GM19240 (cell line): Measurements from ENCODE around the gene GOLGA8R.
"Not testable (repeated sequence)": the region's sequence is repeated elsewhere in the genome, so short reads cannot be mapped to it uniquely, and the experiment has no call there.

Experiments
- DNase-seq: peaks from one replicate; pipeline ENCODE4 v3.0.0; 2011; ENCODE audit warnings: low spot score; ENCODE audit not compliant: insufficient read length

Gene GOLGA8R, protein sequence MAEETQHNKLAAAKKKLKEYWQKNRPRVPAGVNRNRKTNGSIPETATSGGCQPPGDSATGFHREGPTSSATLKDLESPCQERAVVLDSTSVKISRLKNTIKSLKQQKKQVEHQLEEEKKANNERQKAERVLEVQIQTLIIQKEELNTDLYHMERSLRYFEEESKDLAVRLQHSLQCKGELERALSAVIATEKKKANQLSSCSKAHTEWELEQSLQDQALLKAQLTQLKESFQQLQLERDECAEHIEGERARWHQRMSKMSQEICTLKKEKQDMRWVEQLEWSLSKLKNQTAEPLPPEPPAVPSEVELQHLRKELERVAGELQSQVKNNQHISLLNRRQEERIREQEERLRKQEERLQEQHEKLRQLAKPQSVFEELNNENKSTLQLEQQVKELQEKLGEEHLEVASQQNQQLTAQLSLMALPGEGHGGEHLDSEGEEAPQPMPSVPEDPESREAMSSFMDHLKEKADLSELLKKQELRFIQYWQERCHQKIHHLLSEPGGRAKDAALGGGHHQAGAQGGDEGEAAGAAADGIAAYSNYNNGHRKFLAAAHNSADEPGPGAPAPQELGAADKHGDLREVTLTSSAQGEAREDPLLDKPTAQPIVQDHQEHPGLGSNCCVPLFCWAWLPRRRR

GRCh38 chr15:30414160-30414559, at the start of gene GOLGA8R:
GOLGA8R (minus strand) TSS chr15:30414260; CDS start chr15:30414162, 98 bp downstream.
- DNase-seq, result not testable (repeated sequence)

DNA sequence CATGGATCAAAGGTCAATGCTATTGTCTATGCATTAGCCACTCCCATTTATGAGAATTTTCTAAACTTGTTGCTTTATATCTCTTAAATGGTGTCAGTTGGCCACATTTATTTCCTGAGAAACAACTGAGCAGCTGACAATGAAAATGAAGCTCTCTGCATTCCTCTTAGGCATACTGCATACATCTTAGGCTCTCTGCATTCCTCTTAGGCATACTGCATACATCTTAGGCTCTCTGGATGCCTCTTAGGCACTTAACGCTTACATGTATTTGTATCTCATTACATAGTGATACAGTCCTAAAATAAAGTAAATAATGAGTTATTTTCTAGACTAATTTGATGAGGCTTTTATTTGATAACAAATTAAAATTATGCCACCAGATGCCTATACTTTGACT, 49.8 kb upstream of the GOLGA8R start:
- not testable (repeated sequence) for DNase-seq

GRCh38 chr15:30462176-30462575, 48.1 kb upstream of the GOLGA8R start:
- DNase-seq, result not testable (repeated sequence)

GRCh38 chr15:30452702-30453101, 38.6 kb upstream of the GOLGA8R start:
- DNase-seq, result not testable (repeated sequence)

GRCh38 chr15:30438348-30438747, 24.3 kb upstream of the GOLGA8R start:
- DNase-seq, result not testable (repeated sequence)

- DNase-seq, result not testable (repeated sequence)
These were observed 21.8 kb upstream of the GOLGA8R start for GRCh38 chr15:30435878-30436277.

DNA sequence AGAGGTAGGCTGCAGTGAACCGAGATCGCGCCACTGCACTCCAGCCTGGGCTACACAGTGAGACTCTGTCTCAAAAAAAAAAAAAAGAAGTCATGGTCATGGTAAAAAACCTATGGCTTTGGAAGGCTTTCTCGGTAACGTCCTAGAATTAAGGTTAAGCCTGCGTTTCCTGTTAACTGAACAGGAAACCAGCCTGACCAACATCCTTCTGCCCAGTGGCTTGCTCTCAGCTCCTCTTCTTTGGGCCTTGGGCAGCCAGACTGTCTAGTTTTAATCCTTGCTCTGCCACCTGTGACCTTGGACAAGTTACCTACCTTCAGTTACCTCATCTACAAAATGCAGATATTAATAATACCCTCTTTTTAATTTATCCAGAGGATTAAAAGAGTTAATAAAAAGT, 6.7 kb upstream of the GOLGA8R start:
- DNase-seq, result not testable (repeated sequence)

- not testable (repeated sequence) for DNase-seq
These were observed 6.4 kb downstream of the GOLGA8R start for GRCh38 chr15:30407636-30408035.

GRCh38 chr15:30398988-30399387, 15.1 kb downstream of the GOLGA8R start:
- DNase-seq, result not testable (repeated sequence)

GRCh38 chr15:30393664-30393991, 20.4 kb downstream of the GOLGA8R start:
- DNase-seq, result not testable (repeated sequence)

DNA sequence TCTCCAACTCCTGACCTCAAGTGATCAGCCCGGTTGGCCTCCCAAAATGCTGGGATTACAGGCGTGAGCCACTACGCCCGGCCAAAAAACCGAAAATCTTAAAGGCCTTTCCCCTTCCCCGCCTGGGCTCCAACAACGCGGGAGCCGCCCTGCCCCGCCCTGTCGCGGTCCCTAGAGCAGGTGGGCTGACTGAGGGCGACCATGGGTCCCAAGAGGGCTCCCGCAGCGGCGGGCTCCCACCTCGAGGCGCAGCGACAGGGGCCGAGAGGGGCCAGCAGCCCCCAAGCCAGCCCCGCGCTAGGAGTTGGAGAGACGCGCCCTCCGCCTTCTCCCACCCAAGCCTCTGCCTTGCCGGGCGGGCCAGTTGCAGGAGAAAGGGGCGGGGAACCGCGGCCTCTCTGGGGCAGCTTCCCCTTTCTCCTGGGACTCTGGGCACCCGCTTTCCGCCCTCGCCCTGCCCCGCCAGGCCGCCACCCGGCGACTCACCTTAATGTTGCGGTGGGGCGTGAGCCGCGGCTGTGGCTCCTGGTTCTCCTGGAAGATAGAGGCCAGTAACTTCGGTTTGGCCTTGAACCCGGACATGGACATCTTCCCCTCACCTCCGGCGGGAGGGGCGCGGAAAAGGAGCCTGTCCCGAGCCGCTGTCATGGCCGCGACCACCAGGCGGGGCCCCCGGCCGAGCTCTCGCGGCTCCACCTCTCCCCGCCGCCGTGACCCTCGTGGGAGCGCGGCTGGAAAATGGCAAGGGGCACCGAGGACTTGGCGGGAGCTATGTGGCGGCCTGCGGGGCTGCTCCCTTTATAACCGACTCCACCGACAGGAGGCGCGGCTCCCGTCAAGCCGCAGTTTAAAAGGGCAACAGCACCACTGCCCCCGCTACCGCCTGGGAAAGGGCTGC, 21.0 kb downstream of the GOLGA8R start, which contains the start of gene CHRFAM7A:
Gene CHRFAM7A, minus strand, starts transcription at position 775 of the 898 bp plus-strand sequence. CDS start 10,189 bp downstream, outside the sequence.
- DNase-seq, result not testable (repeated sequence)

- not testable (repeated sequence) for DNase-seq
These were observed 27.7 kb downstream of the GOLGA8R start for GRCh38 chr15:30386318-30386887.

DNA sequence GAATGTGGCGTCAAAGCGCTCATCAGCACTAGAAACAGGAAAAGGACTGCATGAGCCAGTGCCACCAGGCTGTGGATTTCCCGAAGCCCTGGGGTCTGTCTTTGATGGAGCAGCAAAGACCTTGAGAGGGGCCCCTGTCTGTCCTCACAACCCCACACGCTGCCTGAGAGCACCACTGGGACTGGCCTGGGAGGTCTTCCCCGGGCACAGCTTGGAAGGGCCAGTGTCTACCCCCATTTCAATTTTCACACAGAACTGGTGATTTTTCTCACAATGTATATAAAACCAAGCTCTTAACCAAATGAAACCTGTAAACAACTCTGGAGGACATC, 37.0 kb downstream of the GOLGA8R start:
- not testable (repeated sequence) for DNase-seq

DNA sequence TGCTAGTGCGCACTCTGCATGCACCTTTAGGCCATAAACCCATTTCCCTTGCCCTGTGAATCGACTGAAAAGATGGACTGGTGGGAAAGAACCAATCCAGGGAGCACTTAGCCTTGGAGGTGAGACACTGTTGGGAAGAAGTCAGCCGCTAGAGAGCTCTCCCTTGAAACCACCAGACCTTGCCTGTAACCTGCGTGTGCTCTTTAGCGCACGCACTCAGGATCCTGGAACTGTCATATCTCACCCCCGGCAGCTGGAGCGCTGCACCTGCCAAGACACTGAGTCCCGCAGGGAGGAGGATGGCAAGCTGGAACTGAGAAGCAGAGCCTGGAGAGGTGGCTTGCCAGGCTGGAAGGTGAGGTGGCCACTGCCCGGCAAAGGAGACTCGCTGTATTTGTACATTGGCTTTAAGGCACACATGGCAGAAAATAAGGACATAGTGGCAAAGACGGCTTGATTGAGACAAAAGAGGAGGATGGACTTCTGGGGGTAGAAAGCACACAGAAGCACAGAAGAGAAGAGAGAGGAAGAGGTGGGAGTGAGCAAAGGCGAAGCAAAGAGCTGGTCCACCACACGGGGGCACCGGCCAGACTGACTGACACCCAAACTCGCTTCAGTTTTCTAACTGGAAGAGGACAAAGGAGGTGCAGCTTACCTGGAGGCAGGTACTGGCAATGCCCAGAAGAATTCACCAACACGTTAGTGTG, 37.5 kb downstream of the GOLGA8R start:
- DNase-seq, result not testable (repeated sequence)

- DNase-seq, result not testable (repeated sequence)
These were observed 38.2 kb downstream of the GOLGA8R start for GRCh38 chr15:30375872-30376271.

GRCh38 chr15:30374862-30375261, 39.2 kb downstream of the GOLGA8R start:
- not testable (repeated sequence) for DNase-seq

DNA sequence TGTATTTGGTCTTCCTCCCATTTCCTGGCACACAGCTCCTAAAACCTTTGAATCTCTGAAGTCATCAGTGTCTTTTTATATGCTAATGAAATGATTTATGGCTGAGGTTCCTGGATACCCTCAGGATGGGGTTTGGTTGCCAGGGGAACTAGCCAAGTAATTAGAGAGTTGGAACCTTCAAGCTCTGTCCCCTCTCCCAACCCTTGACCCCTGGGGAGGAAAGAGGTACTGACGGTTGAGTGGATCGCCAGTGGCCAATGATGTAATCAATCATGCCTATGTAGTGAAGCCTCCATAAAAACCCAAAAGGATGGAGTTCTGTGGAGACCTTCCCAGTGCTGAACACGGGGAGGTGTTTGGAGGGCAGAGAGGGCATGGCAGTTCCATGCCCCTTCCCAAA, 45.8 kb downstream of the GOLGA8R start:
- DNase-seq, result not testable (repeated sequence)

DNA sequence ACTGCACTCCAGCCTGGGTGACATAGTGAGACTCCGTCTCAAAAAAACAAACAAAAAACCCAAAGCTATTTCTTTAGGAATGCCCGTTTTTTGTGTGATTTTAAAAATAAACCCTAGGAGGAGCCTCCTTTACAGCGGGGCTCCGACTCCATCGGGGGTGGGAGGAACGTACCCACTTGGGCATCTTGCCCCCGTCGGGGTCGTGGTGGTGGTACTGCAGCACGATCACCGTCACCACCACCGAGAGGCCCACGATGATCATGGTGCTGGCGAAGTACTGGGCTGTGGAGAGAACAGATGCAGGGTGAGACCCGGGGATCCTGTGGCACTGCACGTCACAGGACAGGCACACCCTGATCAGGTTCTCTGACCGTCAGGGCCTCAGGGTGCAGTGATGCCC, 46.8 kb downstream of the GOLGA8R start:
- not testable (repeated sequence) for DNase-seq

GRCh38 chr15:30361404-30361803, 52.7 kb downstream of the GOLGA8R start:
- not testable (repeated sequence) for DNase-seq

- DNase-seq, result not testable (repeated sequence)
These were observed 53.1 kb downstream of the GOLGA8R start for GRCh38 chr15:30360990-30361389.

- not testable (repeated sequence) for DNase-seq
These were observed 59.0 kb downstream of the GOLGA8R start for GRCh38 chr15:30355043-30355442.
